ENCODE data around the gene SNX24. TPM values are rescaled to one million over a fixed set of nuclear protein-coding genes. Genes with fewer than 3 reads are reported as not detected.
A peak's percentile ranks its signal among the peaks of the same experiment; 100 is the strongest.
"Not testable (repeated sequence)": the region's sequence is repeated elsewhere in the genome, so short reads cannot be mapped to it uniquely, and the experiment has no call there.

The SNX24 gene
- total and polyA plus RNA-seq, 2 donors (not counting 1 experiment from before 2014, with no cell fraction given), result 13.4 to 22.3 TPM

GRCh38 chr5:122908108-122908507, 62.7 kb downstream of the SNX24 start:
- DNase-seq (ENCODE audit: low read depth in 2 of 2), result no peak
- no peaks in the 10 kb centered on the region for H3K36me3 ChIP-seq (ENCODE audit: control insufficient read depth, insufficient read depth, low read length)
- H4K20me1 ChIP-seq (ENCODE audit: control insufficient read depth, extremely low read depth, insufficient read depth, low read length), result no peaks in the 10 kb centered on the region
- no peak overlapping the region for H3K9ac ChIP-seq (ENCODE audit: insufficient read depth, low read length)
- no peaks in the 10 kb centered on the region for H3K79me2 ChIP-seq (ENCODE audit: control insufficient read depth, insufficient read depth, low read length)
- H3K27ac ChIP-seq (ENCODE audit: insufficient read depth, low read length), result no peak overlapping the region
- no peak overlapping the region for H3K4me2 ChIP-seq (ENCODE audit: extremely low read depth, insufficient read depth, low read length)
- TF ChIP-seq EZH2 (IDR thresholded peaks at IDR 0.05; ENCODE audit: low read length, missing control alignments) (no peak), CTCF (conservative IDR thresholded peaks at IDR 0.05 in 1 of 2, IDR thresholded peaks at IDR 0.05 in 1 of 2; ENCODE audit: low read depth in 1 of 2, low read length in 2 of 2) (no peak)
- H3K4me1 ChIP-seq (ENCODE audit: control insufficient read depth, extremely low read depth, insufficient read depth, low read length), result no peaks in the 10 kb centered on the region
- H3K9me3 ChIP-seq (ENCODE audit: control insufficient read depth, insufficient read depth, low read depth, low read length), result no peaks in the 10 kb centered on the region
- H2AFZ ChIP-seq (ENCODE audit: low read length), result no peak overlapping the region
- H3K27me3 ChIP-seq (ENCODE audit: control insufficient read depth, insufficient read depth, low read length), result no peaks in the 10 kb centered on the region
- no peak overlapping the region for H3K4me3 ChIP-seq (replicated peaks in 1 of 4; ENCODE audit: control extremely low read depth in 1 of 4, insufficient read depth in 1 of 4, low read depth in 3 of 4, low read length in 4 of 4)

DNA sequence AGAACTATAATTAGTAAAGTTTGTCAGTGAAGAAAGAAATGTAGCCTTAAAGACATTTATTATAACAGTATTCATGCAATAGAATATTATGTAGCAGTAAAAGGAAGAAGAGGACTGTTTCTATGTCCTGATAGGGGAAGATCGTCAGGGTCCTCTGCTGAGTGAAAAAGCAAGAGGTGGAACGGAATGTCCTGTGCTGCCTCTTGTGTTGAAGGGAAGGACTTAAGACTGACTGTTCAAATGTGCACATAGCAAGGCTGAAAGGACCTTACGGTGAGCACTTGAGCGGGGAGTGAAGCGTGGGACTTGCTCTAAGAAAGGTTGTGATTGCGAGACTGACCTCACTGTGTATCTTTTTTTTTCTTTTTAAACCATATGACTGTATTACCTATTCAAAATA, 63.2 kb downstream of the SNX24 start:
- Histone ChIP-seq H3K79me2 (ENCODE audit: control insufficient read depth, insufficient read depth, low read length) (no peaks in the 10 kb centered on the region), H3K4me2 (ENCODE audit: extremely low read depth, insufficient read depth, low read length) (no peak overlapping the region), H3K9me3 (ENCODE audit: control insufficient read depth, insufficient read depth, low read depth, low read length) (no peaks in the 10 kb centered on the region)

GRCh38 chr5:122909470-122910100, 64.2 kb downstream of the SNX24 start:
- Histone ChIP-seq H3K9ac (ENCODE audit: insufficient read depth, low read length) (no peak overlapping the region), H3K79me2 (ENCODE audit: control insufficient read depth, insufficient read depth, low read length) (no peaks in the 10 kb centered on the region), H2AFZ (ENCODE audit: low read length) (no peak overlapping the region), H3K4me2 (ENCODE audit: extremely low read depth, insufficient read depth, low read length) (no peak overlapping the region), H3K4me3 (replicated peaks in 1 of 4; ENCODE audit: control extremely low read depth in 1 of 4, insufficient read depth in 1 of 4, low read depth in 3 of 4, low read length in 4 of 4) (no peak overlapping the region), H3K4me1 (ENCODE audit: control insufficient read depth, extremely low read depth, insufficient read depth, low read length) (no peaks in the 10 kb centered on the region), H3K27me3 (ENCODE audit: control insufficient read depth, insufficient read depth, low read length) (no peaks in the 10 kb centered on the region), H3K27ac (ENCODE audit: insufficient read depth, low read length) (no peak overlapping the region), H3K9me3 (ENCODE audit: control insufficient read depth, insufficient read depth, low read depth, low read length) (no peaks in the 10 kb centered on the region), H4K20me1 (ENCODE audit: control insufficient read depth, extremely low read depth, insufficient read depth, low read length) (no peaks in the 10 kb centered on the region), H3K36me3 (ENCODE audit: control insufficient read depth, insufficient read depth, low read length) (no peaks in the 10 kb centered on the region)
- no peak for TF ChIP-seq EZH2 (IDR thresholded peaks at IDR 0.05; ENCODE audit: low read length, missing control alignments)
- TF ChIP-seq CTCF (conservative IDR thresholded peaks at IDR 0.05 in 1 of 2, IDR thresholded peaks at IDR 0.05 in 1 of 2; ENCODE audit: low read depth in 1 of 2, low read length in 2 of 2), result no peak
- peak in 1 of 2 donors; percentile 60 for DNase-seq (ENCODE audit: low read depth in 2 of 2)

More for the DNA sequence above, 63.2 kb downstream of the SNX24 start:
- no peak for TF ChIP-seq EZH2 (IDR thresholded peaks at IDR 0.05; ENCODE audit: low read length, missing control alignments)
- peak in 1 of 2 donors; percentile 8 for TF ChIP-seq CTCF (conservative IDR thresholded peaks at IDR 0.05 in 1 of 2, IDR thresholded peaks at IDR 0.05 in 1 of 2; ENCODE audit: low read depth in 1 of 2, low read length in 2 of 2)
- H3K27ac ChIP-seq (ENCODE audit: insufficient read depth, low read length), result no peak overlapping the region
- H3K36me3 ChIP-seq (ENCODE audit: control insufficient read depth, insufficient read depth, low read length), result no peaks in the 10 kb centered on the region
- no peaks in the 10 kb centered on the region for H3K27me3 ChIP-seq (ENCODE audit: control insufficient read depth, insufficient read depth, low read length)
- H4K20me1 ChIP-seq (ENCODE audit: control insufficient read depth, extremely low read depth, insufficient read depth, low read length), result no peaks in the 10 kb centered on the region
- no peaks in the 10 kb centered on the region for H3K4me1 ChIP-seq (ENCODE audit: control insufficient read depth, extremely low read depth, insufficient read depth, low read length)
- H3K4me3 ChIP-seq (replicated peaks in 1 of 4; ENCODE audit: control extremely low read depth in 1 of 4, insufficient read depth in 1 of 4, low read depth in 3 of 4, low read length in 4 of 4), result no peak overlapping the region
- H3K9ac ChIP-seq (ENCODE audit: insufficient read depth, low read length), result no peak overlapping the region
- H2AFZ ChIP-seq (ENCODE audit: low read length), result no peak overlapping the region
- DNase-seq (ENCODE audit: low read depth in 2 of 2), result peak in 1 of 2 donors; percentile 12

GRCh38 chr5:122913436-122913835, 68.0 kb downstream of the SNX24 start:
- not testable (repeated sequence) for H3K4me2 ChIP-seq (ENCODE audit: extremely low read depth, insufficient read depth, low read length); H3K27me3 ChIP-seq (ENCODE audit: control insufficient read depth, insufficient read depth, low read length); H3K9ac ChIP-seq (ENCODE audit: insufficient read depth, low read length); H4K20me1 ChIP-seq (ENCODE audit: control insufficient read depth, extremely low read depth, insufficient read depth, low read length); DNase-seq (ENCODE audit: low read depth in 2 of 2); H3K9me3 ChIP-seq (ENCODE audit: control insufficient read depth, insufficient read depth, low read depth, low read length); H3K79me2 ChIP-seq (ENCODE audit: control insufficient read depth, insufficient read depth, low read length); H3K4me1 ChIP-seq (ENCODE audit: control insufficient read depth, extremely low read depth, insufficient read depth, low read length); H3K4me3 ChIP-seq (replicated peaks in 1 of 4; ENCODE audit: control extremely low read depth in 1 of 4, insufficient read depth in 1 of 4, low read depth in 3 of 4, low read length in 4 of 4); H3K27ac ChIP-seq (ENCODE audit: insufficient read depth, low read length); H2AFZ ChIP-seq (ENCODE audit: low read length); H3K36me3 ChIP-seq (ENCODE audit: control insufficient read depth, insufficient read depth, low read length)
